HEK293 (cell line): ENCODE data around the gene WFS1.

Experiments
- CTCF ChIA-PET: fragments of 350-600 bp; formaldehyde crosslinking; extraction: SDS; loops from one replicate; lab custom pipeline; 2021; ENCODE audit warnings: antibody characterized with exemption; lab: Yijun Ruan, JAX
- POLR2A ChIA-PET: fragments of 300-600 bp; formaldehyde crosslinking; extraction: SDS; loops from one replicate; lab custom pipeline; 2020; ENCODE audit warnings: antibody characterized with exemption, inconsistent platforms; lab: Yijun Ruan, JAX
- H3K27ac ChIP-seq: fragments of 200-500 bp; sonication (Bioruptor generic); 2 replicates; pipeline ENCODE4 v1.5.1; 2014; ENCODE audit warnings: low read depth, low read length, control low read depth, inconsistent platforms; ENCODE audit errors: extremely low read depth
- H3K36me3 ChIP-seq, 2 experiments: fragments of 200-500 bp in 1 of 2; sonication (Bioruptor generic) in 1 of 2; 1 replicate in 1 of 2; 2 replicates in 1 of 2; pipeline ENCODE4 v1.5.1; 2014 to 2017; ENCODE audit warnings: inconsistent platforms in 2 of 2, low read length in 2 of 2; ENCODE audit not compliant: control insufficient read depth in 2 of 2, insufficient read depth in 1 of 2
- H3K4me1 ChIP-seq: fragments of 200-500 bp; sonication (Bioruptor generic); 2 replicates; pipeline ENCODE4 v1.5.1; 2014; ENCODE audit warnings: mild to moderate bottlenecking, low read length, inconsistent platforms; ENCODE audit not compliant: control insufficient read depth, insufficient read depth
- H3K4me3 ChIP-seq: 2 replicates; pipeline ENCODE4 v1.5.1; 2011; ENCODE audit warnings: low read depth, mild to moderate bottlenecking, control low read depth, low read length, moderate library complexity
- H3K9me3 ChIP-seq: fragments of 200-500 bp; sonication (Bioruptor generic); 2 replicates; pipeline ENCODE4 v1.5.1; 2014; ENCODE audit warnings: low read depth, low read length, inconsistent platforms; ENCODE audit not compliant: control insufficient read depth, insufficient read depth
- GLI2 ChIP-seq: fragments of 450-650 bp; formaldehyde crosslinking; IDR thresholded peaks from 2 replicates; pipeline ENCODE4; 2017; ENCODE audit warnings: missing biosample characterization, missing genetic modification characterization, low read depth, borderline replicate concordance
- PRDM1 ChIP-seq: fragments of 450-650 bp; formaldehyde crosslinking; IDR thresholded peaks from 2 replicates; pipeline ENCODE4; 2016; ENCODE audit warnings: missing biosample characterization, missing genetic modification characterization
- TRIM28 ChIP-seq: IDR thresholded peaks from 2 replicates; pipeline ENCODE4 v1.6.1; 2011; ENCODE audit warnings: low read length, control low read depth, borderline replicate concordance
- WT1 ChIP-seq: fragments of 450-650 bp; formaldehyde crosslinking; IDR thresholded peaks from 2 replicates; pipeline ENCODE4 v1.5.1; 2016; ENCODE audit warnings: missing biosample characterization, missing genetic modification characterization
- ZBTB1 ChIP-seq: fragments of 450-650 bp; formaldehyde crosslinking; IDR thresholded peaks from 2 replicates; pipeline ENCODE4 v1.5.1; 2016; ENCODE audit warnings: missing biosample characterization, missing genetic modification characterization
- ZBTB21 ChIP-seq: fragments of 450-650 bp; formaldehyde crosslinking; IDR thresholded peaks from 2 replicates; pipeline ENCODE4 v1.5.1; 2017; ENCODE audit warnings: missing biosample characterization, missing genetic modification characterization
- ZIC2 ChIP-seq: fragments of 450-650 bp; formaldehyde crosslinking; IDR thresholded peaks from 2 replicates; pipeline ENCODE4 v1.5.1; 2016; ENCODE audit warnings: missing biosample characterization, missing genetic modification characterization
- ZNF138 ChIP-seq: fragments of 450-650 bp; formaldehyde crosslinking; IDR thresholded peaks from 2 replicates; pipeline ENCODE4 v1.5.1; 2016; ENCODE audit warnings: missing biosample characterization, missing genetic modification characterization, borderline replicate concordance
- ZNF148 ChIP-seq: fragments of 450-650 bp; formaldehyde crosslinking; IDR thresholded peaks from 2 replicates; pipeline ENCODE4 v1.5.0; 2017; ENCODE audit warnings: missing biosample characterization, missing genetic modification characterization, borderline replicate concordance
- ZNF155 ChIP-seq: fragments of 450-650 bp; formaldehyde crosslinking; IDR thresholded peaks from 2 replicates; pipeline ENCODE4 v1.5.1; 2016; ENCODE audit warnings: missing biosample characterization, missing genetic modification characterization
- ZNF16 ChIP-seq: fragments of 450-650 bp; formaldehyde crosslinking; IDR thresholded peaks from 2 replicates; pipeline ENCODE4 v1.5.1; 2016; ENCODE audit warnings: low read depth, missing biosample characterization, missing genetic modification characterization
- ZNF362 ChIP-seq: fragments of 450-650 bp; formaldehyde crosslinking; IDR thresholded peaks from 2 replicates; pipeline ENCODE4 v1.5.1; 2016; ENCODE audit warnings: missing biosample characterization, missing genetic modification characterization
- ZNF404 ChIP-seq: fragments of 450-650 bp; formaldehyde crosslinking; IDR thresholded peaks from 2 replicates; pipeline ENCODE4 v1.5.1; 2017; ENCODE audit warnings: missing biosample characterization, missing genetic modification characterization
- ZNF416 ChIP-seq: fragments of 450-650 bp; formaldehyde crosslinking; IDR thresholded peaks from 2 replicates; pipeline ENCODE4 v1.5.1; 2016; ENCODE audit warnings: missing biosample characterization, missing genetic modification characterization
- ZNF518A ChIP-seq: fragments of 450-650 bp; formaldehyde crosslinking; conservative IDR thresholded peaks from 2 replicates; pipeline ENCODE4 v1.5.1; 2016; ENCODE audit warnings: low read depth, missing biosample characterization, missing genetic modification characterization
- ZNF549 ChIP-seq: fragments of 450-650 bp; IDR thresholded peaks from 2 replicates; pipeline ENCODE4 v1.5.1; 2018; ENCODE audit warnings: missing biosample characterization, missing genetic modification characterization, mild to moderate bottlenecking, inconsistent platforms, moderate library complexity
- ZNF596 ChIP-seq: fragments of 450-650 bp; IDR thresholded peaks from 2 replicates; pipeline ENCODE4 v1.5.0; 2018; ENCODE audit warnings: missing biosample characterization, mild to moderate bottlenecking, missing genetic modification characterization, moderate library complexity
- ZNF747 ChIP-seq: fragments of 450-650 bp; formaldehyde crosslinking; IDR thresholded peaks from 2 replicates; pipeline ENCODE4 v1.5.1; 2016; ENCODE audit warnings: missing biosample characterization, missing genetic modification characterization
- ZNF791 ChIP-seq: fragments of 450-650 bp; formaldehyde crosslinking; IDR thresholded peaks from 2 replicates; pipeline ENCODE4 v1.5.1; 2016; ENCODE audit warnings: missing biosample characterization, missing genetic modification characterization
- TF ChIP-seq, protein P1 (sequence below): fragments of 450-650 bp; formaldehyde crosslinking; IDR thresholded peaks from 2 replicates; pipeline ENCODE4 v1.5.1; 2016; ENCODE audit warnings: missing biosample characterization, missing genetic modification characterization

WFS1 gene

DNA sequence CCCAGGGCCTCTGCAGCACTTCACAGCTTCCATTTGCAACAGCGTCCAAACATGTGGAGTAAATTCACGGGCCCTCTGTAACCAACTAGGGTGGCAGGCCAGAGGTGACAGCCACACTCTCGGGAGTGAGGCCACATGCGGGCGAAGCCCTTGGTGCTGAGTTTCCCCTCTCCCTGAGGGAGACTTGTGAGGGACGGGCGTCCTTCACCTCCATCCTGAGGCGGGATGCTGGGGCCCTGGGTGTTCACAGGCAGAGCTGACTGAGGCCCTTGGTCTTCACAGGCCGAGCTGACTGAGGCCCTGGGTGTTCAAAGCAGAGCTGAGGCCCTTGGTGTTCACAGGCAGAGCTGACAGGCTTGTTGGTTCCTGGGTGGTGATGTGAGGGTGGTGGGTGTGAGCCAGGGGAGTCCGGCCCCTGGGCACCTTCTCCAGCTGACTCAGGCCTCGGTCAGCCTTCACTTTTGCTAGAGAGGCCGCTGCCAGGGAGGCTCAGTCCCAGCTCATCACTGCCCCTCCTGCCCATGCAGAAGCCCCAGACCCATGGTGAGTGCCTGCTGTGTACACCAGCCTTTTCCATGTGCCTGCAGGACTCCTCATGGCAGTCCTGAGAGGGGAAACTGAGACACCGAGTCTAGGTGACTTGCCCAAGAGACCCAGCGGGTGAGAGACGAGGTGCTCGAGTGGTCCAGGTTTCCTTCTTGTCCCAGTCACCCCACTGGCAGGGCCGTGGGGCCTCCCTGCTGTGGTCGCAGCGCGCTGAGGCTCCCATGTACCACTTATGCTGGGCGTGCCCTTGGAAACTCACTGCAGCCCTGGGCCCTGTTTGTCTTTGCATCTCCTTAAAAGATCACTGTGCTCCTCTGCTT lies 8.5 kb downstream of the WFS1 start:
- Histone ChIP-seq H3K9me3 (no peaks in the 10 kb centered on the region), H3K27ac (no peak overlapping the region), H3K4me1 (no peaks in the 10 kb centered on the region), H3K36me3 (peaks cover 0 to 53% of the 10 kb centered on the region in 2 experiments; a peak in 1 of 3 replicates), H3K4me3 (no peak overlapping the region)
- ChIA-PET POLR2A (no interaction called here), CTCF (interaction anchor here (0.6 to 2.0 kb wide), 2 partner anchors 27 to 36 kb away, joined by 3 to 6 read pairs; no protein-coding TSS in a partner anchor)
- no peak for TF ChIP-seq ZNF138 (tag by site-specific recombination)
- TF ChIP-seq ZIC2: no peak
- no peak for TF ChIP-seq WT1 (tag by site-specific recombination)
- no peak for TF ChIP-seq PRDM1 (tag by site-specific recombination)

DNA sequence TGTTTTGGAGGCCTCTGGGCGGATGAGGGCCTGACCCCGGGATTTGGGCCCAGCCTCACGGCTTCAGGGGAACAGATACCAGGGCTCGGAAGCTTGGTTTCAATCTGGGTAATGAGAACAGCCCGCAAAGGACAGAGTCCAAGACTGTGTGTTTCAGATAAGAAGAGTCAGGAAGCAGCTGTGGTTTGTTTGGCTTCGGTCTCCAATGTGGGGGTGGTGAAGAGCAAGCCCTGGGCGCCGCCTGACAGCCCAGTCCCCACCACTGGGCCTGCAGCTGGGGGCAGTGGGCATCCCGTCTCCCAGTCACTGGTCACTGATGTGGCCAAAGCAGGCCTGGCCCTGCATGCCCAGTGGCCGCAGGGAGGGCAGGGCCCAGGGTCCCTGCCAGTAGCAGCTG lies 9.1 kb downstream of the WFS1 start:
- H3K4me3 ChIP-seq: no peak overlapping the region
- POLR2A ChIA-PET: no interaction called here
- CTCF ChIA-PET: no interaction called here
- no peak for TF ChIP-seq ZNF747 (tag by site-specific recombination)
- TF ChIP-seq ZNF16 (tag by site-specific recombination): no peak
- H3K9me3 ChIP-seq: no peaks in the 10 kb centered on the region
- no peaks in the 10 kb centered on the region for H3K4me1 ChIP-seq
- peaks cover 0 to 56% of the 10 kb centered on the region in 2 experiments; a peak in 1 of 3 replicates for H3K36me3 ChIP-seq
- no peak overlapping the region for H3K27ac ChIP-seq

- peaks cover 0 to 59% of the 10 kb centered on the region in 2 experiments; a peak in 1 of 3 replicates for H3K36me3 ChIP-seq
- H3K9me3 ChIP-seq: no peaks in the 10 kb centered on the region
- no peaks in the 10 kb centered on the region for H3K4me1 ChIP-seq
- ChIA-PET POLR2A (no interaction called here), CTCF (no interaction called here)
- H3K27ac ChIP-seq: no peak overlapping the region
- no peak overlapping the region for H3K4me3 ChIP-seq
- TF ChIP-seq ZNF416 (no peak), ZNF148 (no peak), GLI2 (tag by site-specific recombination) (no peak), ZNF596 (no peak), ZNF791 (tag by site-specific recombination) (no peak), ZNF362 (tag by site-specific recombination) (no peak), ZNF404 (tag by site-specific recombination) (no peak), ZBTB1 (tag by site-specific recombination) (no peak), ZNF549 (tag by site-specific recombination) (no peak), TRIM28 (no peak), ZNF518A (no peak), ZBTB21 (no peak), ZNF155 (tag by site-specific recombination) (no peak)
- TF ChIP-seq, protein P1, sequence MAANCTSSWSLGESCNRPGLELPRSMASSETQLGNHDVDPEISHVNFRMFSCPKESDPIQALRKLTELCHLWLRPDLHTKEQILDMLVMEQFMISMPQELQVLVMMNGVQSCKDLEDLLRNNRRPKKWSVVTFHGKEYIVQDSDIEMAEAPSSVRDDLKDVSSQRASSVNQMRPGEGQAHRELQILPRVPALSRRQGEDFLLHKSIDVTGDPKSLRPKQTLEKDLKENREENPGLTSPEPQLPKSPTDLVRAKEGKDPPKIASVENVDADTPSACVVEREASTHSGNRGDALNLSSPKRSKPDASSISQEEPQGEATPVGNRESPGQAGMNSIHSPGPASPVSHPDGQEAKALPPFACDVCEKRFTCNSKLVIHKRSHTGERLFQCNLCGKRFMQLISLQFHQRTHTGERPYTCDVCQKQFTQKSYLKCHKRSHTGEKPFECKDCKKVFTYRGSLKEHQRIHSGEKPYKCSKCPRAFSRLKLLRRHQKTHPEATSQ (tag by site-specific recombination): no peak
Measured at GRCh38 chr4:6279582-6280289, 10.1 kb downstream of the WFS1 start.
